Measurements from ENCODE around the gene ENPP3. TPM values are rescaled to one million over a fixed set of nuclear protein-coding genes. Genes with fewer than 3 reads are reported as not detected.
A peak's percentile ranks its signal among the peaks of the same experiment; 100 is the strongest.

ENPP3 gene
- total RNA-seq, 4 donors from 2014 or later, result 0.66 to 5.3 (median 1.3) TPM

- Histone ChIP-seq H3K27ac (peak overlapping the region in 1 of 4 donors; percentile 50), H3K4me1 (peaks cover 0 to 15% (median 0%) of the 10 kb centered on the region in 4 donors)
- WGBS, 2 donors, result 50 to 51% methylated on average over 4 of the region's 4 CpGs
These were observed 136.3 kb downstream of the ENPP3 start for GRCh38 chr6:131773284-131773950.

GRCh38 chr6:131775886-131776285 lies 138.8 kb downstream of the ENPP3 start:
- Histone ChIP-seq H3K9me3 (no peaks in the 10 kb centered on the region), H3K27me3 (no peaks in the 10 kb centered on the region), H3K4me3 (no peak overlapping the region), H3K4me1 (peaks cover 0 to 14% (median 0%) of the 10 kb centered on the region in 4 donors), H3K27ac (no peak overlapping the region), H3K36me3 (no peaks in the 10 kb centered on the region)
- TF ChIP-seq EP300 (IDR thresholded peaks at IDR 0.05) (no peak), CTCF (IDR thresholded peaks at IDR 0.05) (no peak), POLR2A (IDR thresholded peaks at IDR 0.05) (no peak)
- 85 to 92% methylated on average over 3 of the region's 3 CpGs for WGBS, 2 donors
- no peak for DNase-seq (ENCODE audit: low spot score in 2 of 2)

More at GRCh38 chr6:131773284-131773950, 136.3 kb downstream of the ENPP3 start:
- Histone ChIP-seq H3K27me3 (no peaks in the 10 kb centered on the region), H3K36me3 (no peaks in the 10 kb centered on the region), H3K9me3 (no peaks in the 10 kb centered on the region), H3K4me3 (no peak overlapping the region)
- peak in 1 of 2 donors; percentile 60 for TF ChIP-seq EP300 (IDR thresholded peaks at IDR 0.05)
- TF ChIP-seq CTCF (IDR thresholded peaks at IDR 0.05), result no peak
- no peak for DNase-seq (ENCODE audit: low spot score in 2 of 2)

- TF ChIP-seq CTCF (IDR thresholded peaks at IDR 0.05) (no peak), POLR2A (IDR thresholded peaks at IDR 0.05) (no peak), EP300 (IDR thresholded peaks at IDR 0.05) (no peak)
- H3K27me3 ChIP-seq, result no peaks in the 10 kb centered on the region
- DNase-seq (ENCODE audit: low spot score in 2 of 2), result no peak
- H3K4me3 ChIP-seq, result no peak overlapping the region
- no peaks in the 10 kb centered on the region for H3K9me3 ChIP-seq
- no peaks in the 10 kb centered on the region for H3K36me3 ChIP-seq
- H3K27ac ChIP-seq, result no peak overlapping the region
- H3K4me1 ChIP-seq, result peaks cover 0 to 14% (median 0%) of the 10 kb centered on the region in 4 donors
- 81 to 86% methylated on average over 2 of the region's 2 CpGs for WGBS, 2 donors
These were observed 139.9 kb downstream of the ENPP3 start for GRCh38 chr6:131776985-131777384.

- H3K4me1 ChIP-seq, result peaks cover 0 to 14% (median 0%) of the 10 kb centered on the region in 4 donors
- TF ChIP-seq CTCF (IDR thresholded peaks at IDR 0.05) (no peak), EP300 (IDR thresholded peaks at IDR 0.05) (no peak), POLR2A (IDR thresholded peaks at IDR 0.05) (no peak)
- 44 to 55% methylated on average over 1 of the region's 1 CpG for WGBS, 2 donors
- H3K27ac ChIP-seq, result peak overlapping the region in 2 of 4 donors; percentile 28 to 45
- DNase-seq (ENCODE audit: low spot score in 2 of 2), result no peak
- H3K4me3 ChIP-seq, result no peak overlapping the region
- no peaks in the 10 kb centered on the region for H3K9me3 ChIP-seq
- H3K36me3 ChIP-seq, result no peaks in the 10 kb centered on the region
- no peaks in the 10 kb centered on the region for H3K27me3 ChIP-seq
These were observed 141.1 kb downstream of the ENPP3 start for GRCh38 chr6:131778169-131778568.

GRCh38 chr6:131779304-131779703 lies 142.2 kb downstream of the ENPP3 start:
- H3K36me3 ChIP-seq, result no peaks in the 10 kb centered on the region
- H3K27me3 ChIP-seq, result no peaks in the 10 kb centered on the region
- H3K9me3 ChIP-seq, result no peaks in the 10 kb centered on the region
- TF ChIP-seq POLR2A (IDR thresholded peaks at IDR 0.05) (no peak), CTCF (IDR thresholded peaks at IDR 0.05) (no peak), EP300 (IDR thresholded peaks at IDR 0.05) (no peak)
- H3K4me1 ChIP-seq, result peaks cover 0 to 14% (median 0%) of the 10 kb centered on the region in 4 donors
- 77 to 78% methylated on average over 2 of the region's 2 CpGs for WGBS, 2 donors
- H3K4me3 ChIP-seq, result no peak overlapping the region
- H3K27ac ChIP-seq, result peak overlapping the region in 2 of 4 donors; percentile 38 to 45
- no peak for DNase-seq (ENCODE audit: low spot score in 2 of 2)
